NCI-H2227 treated with DMSO at 0.1 percent for 48 hours (cell line): ENCODE results near the gene ZNF318.
"Not testable (repeated sequence)": the region's sequence is repeated elsewhere in the genome, so short reads cannot be mapped to it uniquely, and the experiment has no call there.

Source experiments
- DNase-seq: peaks from one replicate; lab custom pipeline; 2025; lab: John Stamatoyannopoulos, UW

The ZNF318 gene

GRCh38 chr6:43383021-43383667 lies 13.7 kb upstream of the ZNF318 start:
- DNase-seq, result no peak

GRCh38 chr6:43380858-43381257 lies 11.4 kb upstream of the ZNF318 start:
- not testable (repeated sequence) for DNase-seq

- DNase-seq, result no peak
Observed at GRCh38 chr6:43378631-43379030, 9.2 kb upstream of the ZNF318 start.

DNA sequence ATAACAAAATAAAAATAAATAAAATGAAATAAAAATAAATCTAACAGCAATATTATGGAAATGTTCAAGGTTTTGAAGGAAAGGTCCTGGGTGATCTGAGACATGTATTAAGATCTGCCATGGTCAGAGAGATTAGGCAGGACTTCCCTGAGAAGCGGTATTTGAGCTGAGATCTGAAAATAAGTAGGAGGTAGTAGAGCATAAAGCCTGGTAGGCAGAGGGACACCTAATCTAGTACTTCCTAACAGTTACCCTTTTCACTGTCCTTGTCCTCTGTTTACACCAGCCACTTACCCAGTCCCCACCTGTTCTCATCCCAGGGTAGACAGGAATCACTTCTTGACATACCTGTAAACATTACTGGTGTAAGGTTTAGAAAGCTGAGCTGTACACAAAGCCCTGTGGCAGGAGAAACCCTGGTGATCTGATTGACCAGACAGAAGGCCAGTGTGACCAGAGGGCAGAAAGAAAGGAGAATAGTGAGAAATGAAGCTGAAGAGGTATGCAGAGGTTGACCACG lies 8.3 kb upstream of the ZNF318 start:
- no peak for DNase-seq

DNA sequence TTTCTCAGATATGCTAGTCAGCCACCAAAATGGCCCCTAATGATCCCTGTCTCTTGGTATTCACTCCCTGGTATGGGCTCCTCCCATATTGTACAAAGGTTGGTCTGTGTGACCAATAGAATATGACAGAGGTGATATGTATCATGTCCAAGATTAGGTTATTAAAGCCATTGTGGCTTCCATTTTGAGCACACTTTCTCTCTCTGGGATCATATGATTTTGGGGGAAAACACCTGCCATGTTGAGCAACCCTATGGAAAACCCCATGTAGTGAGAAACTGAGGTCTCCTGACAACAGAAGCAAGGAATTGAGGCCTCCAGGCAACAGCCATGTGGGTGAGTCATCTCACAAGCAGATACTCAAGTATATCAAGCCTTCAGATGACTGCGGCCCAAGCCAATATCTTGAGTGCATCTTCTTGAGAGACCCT lies 7.1 kb upstream of the ZNF318 start:
- DNase-seq, result no peak

- no peak for DNase-seq
Observed at GRCh38 chr6:43375693-43376092, 6.2 kb upstream of the ZNF318 start.

DNA sequence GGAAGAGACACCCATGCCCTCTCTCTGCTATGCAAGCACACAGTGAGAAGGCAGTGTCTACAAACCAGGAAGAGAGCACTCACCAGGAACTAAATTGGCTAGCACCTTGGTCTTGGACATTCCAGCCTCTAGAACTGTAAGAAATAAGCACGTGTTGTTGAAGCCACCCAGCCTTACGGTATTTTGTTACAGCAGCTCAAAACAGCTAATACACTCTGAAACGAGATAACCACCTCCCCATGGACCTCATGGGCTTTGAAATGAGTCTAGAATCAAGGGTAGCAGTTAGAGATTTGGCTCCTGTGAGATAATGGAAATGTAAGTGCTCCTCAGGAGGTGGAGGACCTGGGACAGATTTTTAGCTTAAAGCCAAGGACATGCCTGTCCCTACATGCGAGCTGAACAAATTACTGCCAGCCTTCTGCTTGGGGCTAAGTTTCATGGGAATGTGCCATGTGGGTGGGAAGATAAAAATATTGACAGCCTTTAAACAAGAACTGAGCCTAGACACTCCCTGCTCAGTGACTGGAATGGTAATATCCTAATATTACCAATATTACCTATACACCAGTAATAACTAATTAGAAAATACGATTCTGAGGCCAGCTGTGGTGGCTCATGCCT lies 3.9 kb upstream of the ZNF318 start:
- DNase-seq, result no peak

DNA sequence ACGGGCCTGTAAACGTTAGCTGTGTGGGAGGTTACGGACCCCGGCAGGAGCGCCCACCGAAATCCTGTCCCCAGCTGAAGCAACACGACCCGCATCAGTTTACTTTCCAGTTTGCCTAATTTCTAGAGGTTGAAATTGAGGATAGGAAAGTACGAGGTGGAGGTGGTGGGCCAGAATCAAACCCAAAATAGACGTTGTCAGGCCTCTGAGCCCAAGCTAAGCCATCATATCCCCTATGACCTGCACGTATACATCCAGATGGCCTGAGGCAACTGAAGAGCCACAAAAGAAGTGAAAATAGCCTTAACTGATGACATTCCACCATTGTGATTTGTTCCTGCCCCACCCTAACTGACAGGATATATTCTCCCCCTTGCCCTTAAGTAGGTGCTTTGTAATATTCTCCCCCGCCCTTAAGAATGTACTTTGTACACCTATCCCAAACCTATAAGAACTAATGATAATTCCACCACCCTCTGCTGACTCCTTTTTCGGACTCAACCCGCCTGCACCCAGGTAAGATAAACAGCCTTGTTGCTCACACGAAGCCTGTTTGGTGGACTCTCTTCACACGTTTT lies 645 bp upstream of the ZNF318 start:
- DNase-seq, result not testable (repeated sequence)

GRCh38 chr6:43368259-43369160 lies 937 bp downstream of the ZNF318 start:
- no peak for DNase-seq

GRCh38 chr6:43367245-43367984 lies 2.0 kb downstream of the ZNF318 start:
- no peak for DNase-seq

DNA sequence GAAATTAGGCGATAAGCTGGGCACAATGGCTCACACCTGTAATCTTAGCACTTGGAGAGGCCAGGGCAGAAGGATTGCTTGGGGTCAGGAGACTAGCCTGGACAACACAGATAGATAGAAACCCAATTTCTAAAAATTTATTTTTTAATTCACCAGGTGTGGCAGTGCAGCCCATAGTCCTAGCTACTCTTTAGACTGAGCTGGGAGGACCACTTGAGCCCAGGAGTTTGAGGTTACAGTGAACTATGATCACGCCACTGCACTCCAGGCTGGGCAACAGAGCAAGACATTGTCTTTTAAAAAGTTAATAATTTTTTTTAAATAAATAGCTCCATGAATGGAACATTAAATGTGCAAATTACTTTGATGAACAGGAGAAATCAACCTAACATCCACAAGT lies 8.2 kb downstream of the ZNF318 start:
- DNase-seq, result no peak

DNA sequence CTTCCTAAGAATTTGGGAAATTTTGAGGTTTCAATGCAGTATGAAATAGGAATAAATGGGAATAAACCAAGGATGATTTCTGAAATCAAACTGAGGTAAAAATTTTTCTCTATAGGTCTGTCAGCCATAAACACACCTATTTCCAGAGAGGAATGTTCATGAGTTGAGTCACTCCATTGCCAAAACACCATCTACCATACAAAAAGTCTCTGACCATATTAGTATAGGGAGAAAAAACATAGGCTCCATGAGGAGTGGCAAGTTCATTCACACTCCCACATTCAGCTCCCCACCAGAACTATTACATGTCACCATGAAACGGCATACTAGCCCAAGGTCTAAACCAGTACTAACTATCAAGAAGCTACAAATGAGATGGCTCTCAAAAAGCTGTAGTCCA lies 9.6 kb downstream of the ZNF318 start:
- DNase-seq, result no peak

GRCh38 chr6:43359381-43359780 lies 10.1 kb downstream of the ZNF318 start:
- no peak for DNase-seq

DNA sequence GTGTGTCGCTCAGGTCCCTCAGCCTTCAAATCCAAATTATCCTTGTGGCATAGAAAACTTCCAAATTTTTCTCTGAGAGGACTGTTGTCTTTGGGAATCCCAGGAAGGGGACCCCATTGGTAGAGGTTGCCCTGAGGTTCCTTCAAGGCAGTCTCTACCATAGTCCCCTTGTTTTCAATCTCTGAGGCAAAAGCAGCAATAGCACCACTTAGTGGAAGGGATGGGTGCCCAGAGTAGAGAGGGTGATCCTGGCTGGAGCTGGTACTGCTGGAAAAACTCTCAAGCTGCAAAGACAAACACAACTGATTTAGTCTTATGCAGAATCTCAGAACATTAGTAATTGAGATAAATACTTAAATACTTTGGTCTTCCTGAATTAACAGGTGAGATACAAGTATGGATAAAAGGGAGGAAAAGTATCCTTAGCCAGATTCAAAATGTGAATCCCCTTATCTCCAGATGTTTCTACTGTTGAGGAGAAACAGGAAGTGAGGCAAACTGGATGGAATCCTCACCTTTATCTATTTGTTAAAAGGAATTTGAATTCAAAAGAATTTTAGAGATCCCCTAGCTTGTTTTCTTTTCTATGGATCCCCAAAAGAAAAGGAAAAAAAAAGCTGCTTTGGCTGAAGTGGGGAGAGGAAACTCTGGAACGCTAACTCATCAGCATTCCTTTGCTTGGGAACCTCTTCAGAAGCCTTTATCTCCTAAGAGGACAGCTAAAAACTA lies 13.4 kb downstream of the ZNF318 start:
- DNase-seq, result no peak

GRCh38 chr6:43351951-43352350 lies 17.5 kb downstream of the ZNF318 start:
- not testable (repeated sequence) for DNase-seq

GRCh38 chr6:43347444-43347843 lies 22.0 kb downstream of the ZNF318 start:
- no peak for DNase-seq

DNA sequence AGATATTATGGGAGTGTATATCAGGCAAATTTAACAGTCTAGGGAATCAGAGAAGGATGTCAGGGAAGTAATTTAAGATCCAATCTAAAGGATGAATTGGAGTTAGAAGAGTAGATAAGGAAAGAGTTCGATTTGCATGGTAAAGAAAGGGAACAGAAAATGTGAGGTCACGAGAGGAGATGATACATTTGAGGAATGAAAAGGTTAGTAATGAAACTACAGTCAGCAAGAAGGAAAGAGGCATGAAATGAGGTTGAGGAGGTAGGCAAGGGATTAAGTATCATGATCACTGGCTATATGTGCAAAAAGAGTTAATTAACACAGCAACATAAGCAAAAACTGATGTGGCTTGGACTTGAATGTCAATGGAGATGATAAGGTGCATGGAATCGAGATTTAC lies 22.4 kb downstream of the ZNF318 start:
- DNase-seq, result no peak

GRCh38 chr6:43346243-43346642 lies 23.2 kb downstream of the ZNF318 start:
- DNase-seq, result not testable (repeated sequence)

GRCh38 chr6:43339168-43339567 lies 30.3 kb downstream of the ZNF318 start:
- no peak for DNase-seq

- DNase-seq, result no peak
Observed at GRCh38 chr6:43338243-43338642, 31.2 kb downstream of the ZNF318 start.

DNA sequence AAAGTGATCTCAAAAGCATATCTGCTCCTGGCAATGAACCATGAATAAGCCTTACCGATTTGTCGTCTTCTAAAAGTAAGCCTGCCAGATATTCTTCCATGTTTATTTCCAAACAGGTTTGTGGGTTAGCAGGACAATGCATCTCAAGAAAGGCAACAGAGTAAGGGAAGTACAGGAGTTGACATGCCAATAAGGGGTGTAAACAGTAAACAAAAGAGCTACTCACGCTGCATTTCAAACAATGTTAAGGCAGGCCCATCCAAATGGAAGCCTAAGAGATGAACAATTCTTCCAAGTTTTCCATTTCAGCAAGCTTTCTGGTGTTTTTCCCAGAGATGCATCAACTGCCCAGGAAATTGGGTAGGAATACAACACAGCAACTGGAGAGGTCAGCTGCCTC lies 33.1 kb downstream of the ZNF318 start:
- no peak for DNase-seq
